ENCODE measurements around the gene TET3. TPM values are rescaled to one million over a fixed set of nuclear protein-coding genes. Genes with fewer than 3 reads are reported as not detected.

TET3 gene
- total and polyA plus RNA-seq, 7 donors = 1.8 to 9.6 (median 3.3) TPM

DNA sequence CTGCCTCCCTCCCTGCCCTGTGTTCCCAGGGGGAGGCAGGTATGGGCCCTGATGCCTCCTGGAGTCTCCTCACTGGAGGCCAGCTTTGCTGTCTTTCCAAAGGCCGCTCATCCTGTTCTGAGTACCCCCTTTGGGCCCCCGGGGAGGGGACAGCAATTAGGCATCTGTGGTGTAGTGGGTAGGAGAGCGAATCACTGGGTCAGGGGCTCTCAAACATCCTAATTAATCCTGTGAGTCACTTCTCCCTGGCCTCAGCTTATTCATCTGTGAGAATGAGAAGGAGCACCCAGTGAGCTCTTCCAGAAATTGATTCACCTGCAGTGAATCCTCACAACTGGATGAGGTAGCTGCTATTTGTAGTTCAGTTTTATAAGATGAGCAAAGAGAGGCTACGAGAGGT, 16.4 kb downstream of the TET3 start:
- intact Hi-C loops (cut with DNase I) = loop anchor here (5.0 kb wide), 1 partner anchor 74 kb away; the partner anchor contains the start of gene DGUOK
- DNase-seq = no peak
- Histone ChIP-seq H3K36me3 (no peaks in the 10 kb centered on the region), H3K9me3 (no peaks in the 10 kb centered on the region), H3K27me3 (no peaks in the 10 kb centered on the region), H3K4me3 (no peak overlapping the region), H3K27ac (no peak overlapping the region), H3K4me1 (peaks cover 0 to 55% (median 44%) of the 10 kb centered on the region in 4 donors)
- TF ChIP-seq POLR2A (IDR thresholded peaks at IDR 0.05) = no peak
- TF ChIP-seq, protein P1, sequence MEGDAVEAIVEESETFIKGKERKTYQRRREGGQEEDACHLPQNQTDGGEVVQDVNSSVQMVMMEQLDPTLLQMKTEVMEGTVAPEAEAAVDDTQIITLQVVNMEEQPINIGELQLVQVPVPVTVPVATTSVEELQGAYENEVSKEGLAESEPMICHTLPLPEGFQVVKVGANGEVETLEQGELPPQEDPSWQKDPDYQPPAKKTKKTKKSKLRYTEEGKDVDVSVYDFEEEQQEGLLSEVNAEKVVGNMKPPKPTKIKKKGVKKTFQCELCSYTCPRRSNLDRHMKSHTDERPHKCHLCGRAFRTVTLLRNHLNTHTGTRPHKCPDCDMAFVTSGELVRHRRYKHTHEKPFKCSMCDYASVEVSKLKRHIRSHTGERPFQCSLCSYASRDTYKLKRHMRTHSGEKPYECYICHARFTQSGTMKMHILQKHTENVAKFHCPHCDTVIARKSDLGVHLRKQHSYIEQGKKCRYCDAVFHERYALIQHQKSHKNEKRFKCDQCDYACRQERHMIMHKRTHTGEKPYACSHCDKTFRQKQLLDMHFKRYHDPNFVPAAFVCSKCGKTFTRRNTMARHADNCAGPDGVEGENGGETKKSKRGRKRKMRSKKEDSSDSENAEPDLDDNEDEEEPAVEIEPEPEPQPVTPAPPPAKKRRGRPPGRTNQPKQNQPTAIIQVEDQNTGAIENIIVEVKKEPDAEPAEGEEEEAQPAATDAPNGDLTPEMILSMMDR (IDR thresholded peaks at IDR 0.05) = no peak
- TF ChIP-seq EP300 (IDR thresholded peaks at IDR 0.05) = no peak
- 82 to 83% methylated on average over 4 of the region's 4 CpGs for WGBS, 2 donors

DNA sequence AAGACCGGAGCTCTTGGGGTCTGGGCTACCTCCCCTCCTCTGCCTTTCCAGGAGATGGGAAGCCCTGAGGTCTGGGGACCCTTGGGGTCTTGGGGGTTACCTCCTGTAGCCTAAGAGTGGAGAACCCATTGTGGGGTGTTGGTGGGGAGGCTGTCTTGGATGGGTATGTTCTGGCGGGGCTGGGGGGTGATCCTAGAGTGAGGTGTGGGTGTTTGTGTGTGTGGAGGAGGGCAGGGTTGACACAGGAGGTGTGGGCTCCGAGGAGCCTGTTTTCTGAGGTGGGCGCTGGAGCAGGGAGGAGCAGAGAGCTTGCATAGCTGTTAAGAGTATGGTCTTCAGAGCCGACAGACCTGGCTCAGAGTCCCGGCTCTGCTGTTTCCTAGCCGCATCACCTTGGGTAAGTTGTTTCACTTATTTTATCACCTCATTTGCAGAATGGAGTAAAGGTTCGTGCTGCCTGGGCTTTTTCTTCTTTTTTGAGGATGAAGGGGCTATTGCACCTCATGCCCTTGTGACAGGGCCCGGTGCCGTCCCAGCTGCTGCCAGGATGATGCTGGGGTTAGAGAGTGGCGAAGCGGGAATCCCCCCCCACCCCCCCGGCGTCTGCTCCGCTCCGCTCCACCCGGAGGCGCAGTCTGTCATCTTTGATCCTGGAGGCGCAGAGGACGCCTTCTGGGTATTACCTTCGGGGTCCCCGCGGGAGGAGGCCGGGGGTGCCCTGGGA, 17.2 kb downstream of the TET3 start:
- H3K4me1 ChIP-seq = peaks cover 0 to 61% (median 51%) of the 10 kb centered on the region in 4 donors
- no peaks in the 10 kb centered on the region for H3K27me3 ChIP-seq
- peak overlapping the region; percentile 43 to 74 (median 56) for H3K4me3 ChIP-seq
- H3K9me3 ChIP-seq = no peaks in the 10 kb centered on the region
- H3K36me3 ChIP-seq = no peaks in the 10 kb centered on the region
- H3K27ac ChIP-seq = peak overlapping the region; percentile 52 to 77 (median 68)
- 13 to 14% methylated on average over 24 of the region's 24 CpGs for WGBS, 2 donors
- intact Hi-C loops (cut with DNase I) = loop anchor here (2.0 to 5.0 kb wide), 2 partner anchors 15 to 75 kb away; partner anchors contain the start of gene DGUOK
- DNase-seq = peak; percentile 64
- no peak for TF ChIP-seq EP300 (IDR thresholded peaks at IDR 0.05)
- no peak for TF ChIP-seq POLR2AphosphoS5 (IDR thresholded peaks at IDR 0.05)
- TF ChIP-seq, protein P1 (IDR thresholded peaks at IDR 0.05) = no peak
- TF ChIP-seq POLR2A (IDR thresholded peaks at IDR 0.05) = no peak

DNA sequence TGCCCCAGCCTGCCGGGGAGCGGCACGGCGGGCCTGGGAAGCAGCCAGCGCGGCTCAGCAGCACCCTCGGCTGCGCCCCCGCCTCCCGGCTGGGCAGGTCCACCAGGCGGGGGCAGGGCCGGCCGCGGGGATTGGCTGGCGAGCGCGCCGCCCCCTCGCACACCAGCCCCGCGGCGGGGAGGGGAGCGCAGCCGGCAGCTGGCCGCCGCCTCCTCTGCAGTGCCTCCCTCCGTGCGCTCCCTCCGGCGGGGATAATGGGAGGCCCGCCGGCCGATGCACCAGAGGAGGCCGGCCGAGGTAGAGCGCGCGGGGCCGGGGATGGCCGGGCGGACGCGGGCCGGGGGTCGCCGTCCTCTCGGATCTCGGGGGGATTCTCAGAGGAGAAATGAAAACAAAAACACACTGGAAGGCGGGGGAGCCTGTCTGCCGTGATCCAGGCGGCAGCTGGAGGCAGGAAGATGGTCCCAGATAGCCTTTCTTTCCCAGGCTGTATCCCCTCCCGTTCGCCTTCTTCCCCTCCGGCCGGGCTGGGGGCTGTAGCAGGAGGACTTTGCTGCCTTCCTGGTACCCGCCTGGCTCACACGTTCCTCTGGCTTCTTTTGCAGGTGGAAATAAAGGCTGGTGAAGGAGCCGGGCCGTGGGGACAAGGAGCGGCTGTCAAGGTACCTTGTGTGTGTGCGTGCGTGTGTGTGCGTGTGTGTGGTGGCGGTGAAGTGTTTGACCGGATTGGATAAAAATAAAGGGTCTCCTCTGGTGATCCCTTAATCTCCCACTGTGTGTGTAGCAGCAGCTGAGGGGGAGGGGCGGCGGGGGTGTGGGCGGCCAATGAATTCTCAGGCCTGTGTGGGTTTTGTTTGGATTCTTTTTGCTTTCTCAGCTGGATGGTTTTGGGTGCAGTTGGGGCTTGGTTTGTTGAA, 18.1 kb downstream of the TET3 start:
- no peaks in the 10 kb centered on the region for H3K27me3 ChIP-seq
- peaks cover 0 to 63% (median 51%) of the 10 kb centered on the region in 4 donors for H3K4me1 ChIP-seq
- no peaks in the 10 kb centered on the region for H3K9me3 ChIP-seq
- TF ChIP-seq, protein P1 (IDR thresholded peaks at IDR 0.05) = peak in 1 of 4 experiments; percentile 7
- no peak for TF ChIP-seq EP300 (IDR thresholded peaks at IDR 0.05)
- TF ChIP-seq POLR2A (IDR thresholded peaks at IDR 0.05) = peak in 1 of 2 donors; percentile 22
- peak; percentile 73 to 81 (median 78) for TF ChIP-seq POLR2AphosphoS5 (IDR thresholded peaks at IDR 0.05)
- WGBS, 2 donors = 7 to 10% methylated on average over 68 of the region's 68 CpGs
- H3K27ac ChIP-seq = peak overlapping the region; percentile 62 to 77 (median 68)
- peak overlapping the region; percentile 43 to 74 (median 56) for H3K4me3 ChIP-seq
- intact Hi-C loops (cut with DNase I) = loop anchor here (2.0 to 5.0 kb wide), 2 partner anchors 16 to 75 kb away; partner anchors contain the start of gene DGUOK
- no peaks in the 10 kb centered on the region for H3K36me3 ChIP-seq
- DNase-seq = peak; percentile 90

DNA sequence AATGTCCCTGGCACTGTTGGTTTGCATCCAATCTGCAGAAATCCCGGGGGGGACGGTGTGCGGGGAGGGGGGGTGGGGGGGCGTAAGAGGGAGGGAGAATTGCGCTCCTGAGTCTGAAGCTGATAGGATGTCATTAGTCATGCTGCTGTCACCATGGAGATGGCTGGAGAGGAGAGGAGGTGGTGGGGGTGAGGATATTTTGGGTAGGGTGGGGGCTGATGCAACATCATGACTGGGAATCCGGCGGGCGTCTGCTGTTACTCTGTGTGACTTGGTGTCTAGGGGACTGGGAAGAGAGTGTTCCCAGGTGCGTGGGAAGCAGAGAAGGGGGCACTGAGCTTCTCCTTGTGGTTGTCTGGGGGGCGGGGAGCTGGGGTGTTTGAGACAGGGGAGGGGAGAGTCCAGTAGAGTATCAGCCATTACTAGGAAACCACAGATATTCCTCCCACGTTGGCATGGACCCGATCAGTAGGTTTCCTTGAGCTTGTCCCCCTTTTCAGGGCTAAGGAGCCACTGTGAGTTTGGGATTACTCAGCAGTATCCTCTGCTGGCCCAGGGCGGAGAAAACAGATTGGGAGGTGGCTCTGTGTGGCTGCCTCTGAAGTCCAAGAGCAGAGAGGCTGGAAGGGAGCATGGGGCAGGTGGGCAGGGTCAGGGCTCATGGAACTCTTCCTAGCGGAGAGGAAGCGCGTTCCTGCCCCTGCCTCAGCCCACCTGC, 18.9 kb downstream of the TET3 start:
- Histone ChIP-seq H3K4me1 (peaks cover 0 to 63% (median 51%) of the 10 kb centered on the region in 4 donors), H3K36me3 (no peaks in the 10 kb centered on the region), H3K4me3 (peak overlapping the region in 2 of 4 donors; percentile 57 to 74), H3K27me3 (no peaks in the 10 kb centered on the region), H3K9me3 (no peaks in the 10 kb centered on the region), H3K27ac (peak overlapping the region in 1 of 4 donors; percentile 77)
- DNase-seq = no peak
- intact Hi-C loops (cut with DNase I) = loop anchor here (2.0 to 5.0 kb wide), 2 partner anchors 17 to 76 kb away; partner anchors contain the start of gene DGUOK
- WGBS, 2 donors = 66 to 84% methylated on average over 16 of the region's 16 CpGs
- TF ChIP-seq POLR2AphosphoS5 (IDR thresholded peaks at IDR 0.05) (no peak), EP300 (IDR thresholded peaks at IDR 0.05) (no peak), POLR2A (IDR thresholded peaks at IDR 0.05) (no peak)
- TF ChIP-seq, protein P1 (IDR thresholded peaks at IDR 0.05) = no peak

All from sigmoid colon (tissue), 7 donors.